Tibial artery (tissue), 4 donors: ENCODE measurements around the gene HOXD8.

ENCODE experiments used
- DNase-seq, 2 donors: peaks; one replicate each; pipeline ENCODE4 v3.0.0-alpha.2; 2019
- H3K27ac ChIP-seq, 2 donors: fragments of 200-600 bp; sonication (generic) in 1 of 2; 1 replicate in 1 of 2; 2 replicates in 1 of 2; pipeline ENCODE4 v1.5.1; 2018 to 2019; ENCODE audit warnings: mild to moderate bottlenecking in 1 of 2
- H3K27me3 ChIP-seq, 2 donors: fragments of 200-600 bp; sonication (generic) in 1 of 2; one replicate each; pipeline versions ENCODE4 v1.5.1 to v1.6.0; 2016 to 2019
- H3K36me3 ChIP-seq, 3 donors: fragments of 200-600 bp; sonication (generic) in 2 of 3; one replicate each; pipeline ENCODE4 v1.5.1; 2016 to 2019; ENCODE audit warnings: mild to moderate bottlenecking in 2 of 3
- H3K4me1 ChIP-seq, 4 donors: fragments of 200-600 bp; sonication (generic) in 2 of 4; 1 replicate in 3 of 4; 2 replicates in 1 of 4; pipeline ENCODE4 v1.5.1; 2016 to 2019
- H3K4me3 ChIP-seq, 2 donors: fragments of 200-600 bp; sonication (generic) in 1 of 2; 1 replicate in 1 of 2; 2 replicates in 1 of 2; pipeline ENCODE4 v1.5.1; 2018 to 2019; ENCODE audit warnings: mild to moderate bottlenecking in 2 of 2
- H3K9me3 ChIP-seq, 3 donors: fragments of 200-600 bp; sonication (generic) in 1 of 3; one replicate each; pipeline ENCODE4 v1.5.1; 2016 to 2019
- intact Hi-C: fragments of 100-400 bp; cut with DNase I; formaldehyde crosslinking; loops from one replicate; pipeline ENCODE4 v1.15.0; 2023; ENCODE audit warnings: low total_unique reads
- TF ChIP-seq, protein P1 (sequence below), 2 experiments: fragments of 200-600 bp in 1 of 2; fragments of 450-650 bp in 1 of 2; IDR thresholded peaks; one replicate each; pipeline ENCODE4 v1.5.1; 2017 to 2019; ENCODE audit warnings: antibody characterized with exemption in 2 of 2, mild to moderate bottlenecking in 1 of 2, moderate library complexity in 1 of 2

HOXD8 gene

DNA sequence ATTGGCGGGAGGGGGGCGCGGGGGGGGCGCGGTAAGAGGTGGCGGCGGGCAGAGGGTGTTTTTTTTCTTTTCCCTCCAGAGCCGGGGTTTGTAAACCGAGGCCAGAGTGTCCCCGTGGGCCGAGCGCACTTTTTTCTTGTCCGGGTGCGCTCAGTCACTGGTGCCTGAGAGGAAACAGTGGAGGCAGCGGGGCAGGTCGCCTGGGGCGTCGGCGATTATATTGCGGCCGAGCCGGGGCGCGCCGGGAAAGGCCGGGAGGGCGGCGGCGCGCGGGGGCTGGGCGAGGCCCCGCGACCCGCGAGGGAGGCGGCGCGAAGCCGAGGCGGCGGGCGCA lies 275 bp downstream of the HOXD8 start:
- intact Hi-C loops: loop anchor here (5.0 kb wide), 2 partner anchors 328 to 508 kb away; no protein-coding TSS in a partner anchor
- peak overlapping the region; percentile 60 to 72 for H3K4me3 ChIP-seq
- peaks cover 0 to 49% (median 24%) of the 10 kb centered on the region in 4 donors for H3K4me1 ChIP-seq
- H3K27me3 ChIP-seq: peaks cover 0 to 55% of the 10 kb centered on the region in 2 donors
- TF ChIP-seq, protein P1, sequence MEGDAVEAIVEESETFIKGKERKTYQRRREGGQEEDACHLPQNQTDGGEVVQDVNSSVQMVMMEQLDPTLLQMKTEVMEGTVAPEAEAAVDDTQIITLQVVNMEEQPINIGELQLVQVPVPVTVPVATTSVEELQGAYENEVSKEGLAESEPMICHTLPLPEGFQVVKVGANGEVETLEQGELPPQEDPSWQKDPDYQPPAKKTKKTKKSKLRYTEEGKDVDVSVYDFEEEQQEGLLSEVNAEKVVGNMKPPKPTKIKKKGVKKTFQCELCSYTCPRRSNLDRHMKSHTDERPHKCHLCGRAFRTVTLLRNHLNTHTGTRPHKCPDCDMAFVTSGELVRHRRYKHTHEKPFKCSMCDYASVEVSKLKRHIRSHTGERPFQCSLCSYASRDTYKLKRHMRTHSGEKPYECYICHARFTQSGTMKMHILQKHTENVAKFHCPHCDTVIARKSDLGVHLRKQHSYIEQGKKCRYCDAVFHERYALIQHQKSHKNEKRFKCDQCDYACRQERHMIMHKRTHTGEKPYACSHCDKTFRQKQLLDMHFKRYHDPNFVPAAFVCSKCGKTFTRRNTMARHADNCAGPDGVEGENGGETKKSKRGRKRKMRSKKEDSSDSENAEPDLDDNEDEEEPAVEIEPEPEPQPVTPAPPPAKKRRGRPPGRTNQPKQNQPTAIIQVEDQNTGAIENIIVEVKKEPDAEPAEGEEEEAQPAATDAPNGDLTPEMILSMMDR (IDR thresholded peaks at IDR 0.05): no peak
- H3K27ac ChIP-seq: peak overlapping the region; percentile 79 to 95
- no peak for DNase-seq
- no peaks in the 10 kb centered on the region for H3K9me3 ChIP-seq
- no peaks in the 10 kb centered on the region for H3K36me3 ChIP-seq

DNA sequence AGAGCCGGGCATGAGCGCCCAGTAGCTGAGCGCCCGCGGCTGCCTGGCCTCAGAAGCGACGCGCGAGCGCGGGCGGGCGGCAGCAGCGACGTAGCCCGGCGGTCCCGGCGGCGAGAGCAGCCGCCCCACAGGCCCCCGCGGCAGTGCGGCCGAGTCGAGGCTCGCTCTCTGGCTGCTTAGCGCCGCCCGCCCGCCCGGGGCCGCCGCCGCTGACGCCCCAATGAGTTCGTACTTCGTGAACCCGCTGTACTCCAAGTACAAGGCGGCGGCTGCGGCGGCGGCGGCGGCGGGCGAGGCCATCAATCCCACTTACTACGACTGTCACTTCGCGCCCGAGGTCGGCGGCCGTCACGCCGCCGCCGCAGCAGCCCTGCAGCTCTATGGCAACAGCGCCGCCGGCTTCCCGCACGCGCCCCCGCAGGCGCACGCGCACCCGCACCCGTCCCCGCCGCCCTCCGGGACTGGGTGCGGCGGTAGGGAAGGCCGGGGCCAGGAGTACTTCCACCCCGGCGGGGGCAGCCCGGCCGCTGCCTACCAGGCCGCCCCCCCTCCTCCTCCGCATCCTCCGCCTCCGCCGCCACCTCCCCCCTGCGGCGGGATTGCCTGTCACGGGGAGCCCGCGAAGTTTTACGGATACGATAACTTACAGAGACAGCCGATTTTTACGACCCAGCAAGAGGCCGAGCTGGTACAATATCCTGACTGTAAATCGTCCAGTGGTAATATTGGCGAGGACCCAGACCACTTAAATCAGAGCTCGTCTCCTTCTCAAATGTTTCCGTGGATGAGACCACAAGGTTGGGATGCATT lies 847 bp downstream of the HOXD8 start:
- Histone ChIP-seq H3K27me3 (peaks cover 0 to 50% of the 10 kb centered on the region in 2 donors), H3K36me3 (no peaks in the 10 kb centered on the region), H3K4me3 (peak overlapping the region; percentile 60 to 72), H3K9me3 (no peaks in the 10 kb centered on the region), H3K27ac (peak overlapping the region; percentile 79 to 95), H3K4me1 (peaks cover 0 to 49% (median 28%) of the 10 kb centered on the region in 4 donors)
- TF ChIP-seq, protein P1 (IDR thresholded peaks at IDR 0.05): no peak
- intact Hi-C loops: no loop called here
- DNase-seq: no peak

DNA sequence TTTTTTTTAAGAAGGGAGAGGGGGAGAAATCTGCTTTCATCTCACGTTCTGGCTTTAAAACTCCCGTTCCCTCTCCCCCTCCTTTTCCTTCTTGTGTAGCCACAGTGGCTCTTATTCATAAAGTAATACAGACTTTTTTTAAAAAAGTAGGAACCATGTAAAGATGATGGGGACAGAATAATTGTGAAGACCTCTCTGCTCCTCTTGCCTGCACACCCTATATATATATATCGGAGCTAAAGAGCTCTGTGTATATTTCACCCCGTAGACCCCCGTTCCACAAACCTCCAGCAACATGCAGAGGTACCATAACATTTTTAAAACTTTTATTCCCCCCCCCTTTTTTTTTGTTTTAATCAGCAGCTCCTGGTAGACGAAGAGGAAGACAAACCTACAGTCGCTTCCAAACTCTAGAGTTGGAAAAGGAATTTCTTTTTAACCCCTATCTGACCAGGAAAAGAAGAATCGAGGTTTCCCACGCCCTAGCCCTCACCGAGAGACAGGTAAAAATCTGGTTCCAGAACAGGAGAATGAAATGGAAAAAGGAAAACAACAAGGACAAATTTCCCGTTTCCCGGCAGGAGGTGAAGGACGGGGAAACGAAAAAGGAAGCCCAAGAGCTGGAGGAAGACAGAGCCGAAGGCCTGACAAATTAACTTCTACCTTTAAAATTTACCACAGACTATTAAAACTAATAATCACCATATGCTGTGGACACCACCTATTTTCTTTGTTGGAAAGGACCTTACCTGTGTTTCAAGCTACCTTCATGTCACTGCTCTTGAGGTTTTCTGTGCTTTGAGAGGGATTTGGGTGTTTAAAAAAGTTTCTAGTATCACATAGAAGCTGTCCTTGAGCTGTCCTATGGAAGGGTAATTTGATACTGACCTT lies 1.7 kb downstream of the HOXD8 start:
- no peaks in the 10 kb centered on the region for H3K36me3 ChIP-seq
- TF ChIP-seq, protein P1 (IDR thresholded peaks at IDR 0.05): no peak
- peak overlapping the region; percentile 60 to 72 for H3K4me3 ChIP-seq
- no peaks in the 10 kb centered on the region for H3K9me3 ChIP-seq
- intact Hi-C loops: no loop called here
- H3K27ac ChIP-seq: peak overlapping the region; percentile 79 to 95
- H3K4me1 ChIP-seq: peaks cover 0 to 54% (median 31%) of the 10 kb centered on the region in 4 donors
- no peak for DNase-seq
- peaks cover 0 to 41% of the 10 kb centered on the region in 2 donors for H3K27me3 ChIP-seq

DNA sequence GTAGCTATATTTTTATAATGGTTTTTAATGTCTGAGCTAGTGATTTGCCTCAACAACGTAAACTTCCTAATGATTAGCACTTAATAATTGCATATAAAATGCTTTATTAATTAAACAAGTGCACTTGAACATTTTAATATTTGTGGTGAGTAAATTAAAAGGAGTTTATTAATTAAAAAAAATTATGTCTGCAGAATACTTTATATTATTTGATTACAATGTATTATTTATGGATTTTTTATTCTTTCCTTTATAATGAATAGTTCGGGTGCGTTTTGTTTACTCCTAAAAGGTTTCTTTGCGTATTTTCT lies 2.3 kb downstream of the HOXD8 start:
- intact Hi-C loops: no loop called here
- H3K27me3 ChIP-seq: peaks cover 0 to 44% of the 10 kb centered on the region in 2 donors
- no peak overlapping the region for H3K27ac ChIP-seq
- TF ChIP-seq, protein P1 (IDR thresholded peaks at IDR 0.05): no peak
- H3K4me1 ChIP-seq: peaks cover 0 to 60% (median 34%) of the 10 kb centered on the region in 4 donors
- no peak overlapping the region for H3K4me3 ChIP-seq
- no peaks in the 10 kb centered on the region for H3K36me3 ChIP-seq
- no peaks in the 10 kb centered on the region for H3K9me3 ChIP-seq
- DNase-seq: no peak

GRCh38 chr2:176132205-176133171 lies 3.0 kb downstream of the HOXD8 start:
- no peak overlapping the region for H3K27ac ChIP-seq
- TF ChIP-seq, protein P1 (IDR thresholded peaks at IDR 0.05): no peak
- no peaks in the 10 kb centered on the region for H3K36me3 ChIP-seq
- H3K4me1 ChIP-seq: peaks cover 0 to 61% (median 39%) of the 10 kb centered on the region in 4 donors
- H3K9me3 ChIP-seq: no peaks in the 10 kb centered on the region
- no peak for DNase-seq
- intact Hi-C loops: no loop called here
- H3K27me3 ChIP-seq: peaks cover 0 to 50% of the 10 kb centered on the region in 2 donors
- H3K4me3 ChIP-seq: peak overlapping the region in 1 of 2 donors; percentile 10
